Activated effector memory CD4-positive, alpha-beta T cell treated with anti-CD3 and anti-CD28 coated beads, Interleukin-2, amount 50 U/mL, for 16 hours (primary cell): Measurements from ENCODE around the gene LMTK2.

Experiments used
- DNase-seq: peaks from one replicate; pipeline ENCODE4 v3.0.0-alpha.2; 2020

The LMTK2 gene

DNA sequence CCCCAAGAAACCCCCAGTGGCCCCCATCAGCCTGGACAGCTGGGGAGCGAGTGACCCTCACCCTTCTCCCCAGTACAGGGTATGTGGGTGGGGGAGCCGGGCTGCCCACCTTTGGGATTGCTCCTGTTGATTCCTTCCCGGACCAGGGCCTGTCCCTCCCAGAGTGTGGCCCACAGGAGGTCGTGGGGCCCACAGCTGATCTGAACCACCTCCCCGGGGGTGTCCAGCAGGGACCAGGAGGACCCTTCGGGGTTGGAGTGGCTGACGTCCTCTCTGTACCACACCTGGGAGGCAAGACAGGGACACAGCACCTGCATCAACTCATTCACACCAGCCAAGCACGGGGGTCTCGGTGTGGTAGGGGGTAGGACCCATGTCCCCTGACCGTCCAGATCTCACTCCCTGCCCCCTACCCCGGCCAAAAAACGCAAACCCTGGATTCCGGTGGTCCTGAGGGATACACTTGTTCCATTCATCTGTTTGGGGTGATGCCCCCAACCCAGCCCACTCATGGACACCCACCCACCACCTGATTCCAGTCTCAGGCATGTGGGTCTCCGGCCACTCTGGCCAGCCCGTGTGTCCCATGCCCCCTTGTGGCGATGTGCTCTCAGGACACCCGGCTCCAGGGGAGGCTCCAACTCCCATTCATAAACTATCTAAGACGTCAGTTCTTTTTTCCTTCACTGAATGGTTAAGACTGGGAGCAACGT lies 134.5 kb downstream of the LMTK2 start:
- no peak for DNase-seq

DNA sequence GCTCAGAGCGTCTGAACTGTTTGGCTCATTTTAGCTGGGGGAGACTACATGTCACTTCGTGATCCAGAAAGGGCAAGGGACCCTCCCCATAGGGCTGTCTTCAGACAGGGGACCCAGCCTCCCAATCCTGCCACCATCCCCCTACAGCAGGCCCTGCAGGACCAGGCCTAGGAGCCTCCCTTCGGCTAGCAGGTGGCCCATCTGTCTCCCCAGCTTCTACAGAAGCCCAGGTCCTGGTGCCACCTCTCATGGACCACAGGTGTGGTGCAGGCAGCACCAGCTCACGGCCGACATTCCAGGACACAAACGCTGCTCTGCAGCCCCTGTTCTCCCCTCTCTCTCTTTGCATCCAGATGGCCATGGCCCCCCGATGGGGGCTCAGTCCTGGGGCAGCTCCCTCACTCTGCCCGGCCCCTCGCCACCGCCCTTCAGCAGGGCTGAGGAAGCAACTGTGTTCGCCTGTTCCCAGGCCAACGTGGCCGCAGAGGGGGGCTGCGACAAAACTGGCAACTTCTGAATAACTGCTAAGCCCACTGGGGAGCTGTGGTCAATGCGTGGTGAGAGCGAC lies 135.1 kb downstream of the LMTK2 start:
- DNase-seq, result no peak

DNA sequence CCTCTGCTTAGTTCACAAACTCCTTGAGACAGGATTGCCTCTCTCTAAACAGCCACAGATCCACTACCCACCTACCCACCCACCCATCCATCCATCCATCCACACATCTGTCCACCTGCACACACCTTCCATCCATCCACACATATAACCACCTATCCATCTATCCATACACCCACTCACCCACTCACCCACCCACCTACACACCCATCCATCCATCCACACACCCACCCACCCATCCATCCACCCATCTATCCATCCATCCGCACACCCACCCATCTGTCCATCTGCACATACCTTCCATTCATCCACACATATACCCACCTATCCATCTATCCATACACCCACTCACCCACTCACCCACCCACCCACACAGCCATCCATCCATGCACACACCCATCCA lies 135.7 kb downstream of the LMTK2 start:
- no peak for DNase-seq

DNA sequence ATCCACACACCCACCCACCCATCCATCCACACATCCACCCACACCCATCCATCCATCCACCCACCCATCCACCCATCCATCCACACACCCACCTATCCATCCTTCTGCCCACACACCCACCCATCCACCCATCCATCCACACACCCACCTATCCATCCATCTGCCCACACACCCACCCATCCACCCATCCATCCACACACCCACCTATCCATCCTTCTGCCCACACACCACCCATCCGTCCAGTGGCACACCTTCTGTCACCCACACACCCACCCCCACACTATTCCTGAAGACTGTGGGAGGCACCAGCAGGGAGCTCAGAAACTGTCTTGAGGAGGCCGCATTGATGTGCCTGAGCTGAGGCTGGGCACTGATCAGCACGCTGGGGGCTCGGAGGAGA lies 136.3 kb downstream of the LMTK2 start:
- DNase-seq, result no peak

DNA sequence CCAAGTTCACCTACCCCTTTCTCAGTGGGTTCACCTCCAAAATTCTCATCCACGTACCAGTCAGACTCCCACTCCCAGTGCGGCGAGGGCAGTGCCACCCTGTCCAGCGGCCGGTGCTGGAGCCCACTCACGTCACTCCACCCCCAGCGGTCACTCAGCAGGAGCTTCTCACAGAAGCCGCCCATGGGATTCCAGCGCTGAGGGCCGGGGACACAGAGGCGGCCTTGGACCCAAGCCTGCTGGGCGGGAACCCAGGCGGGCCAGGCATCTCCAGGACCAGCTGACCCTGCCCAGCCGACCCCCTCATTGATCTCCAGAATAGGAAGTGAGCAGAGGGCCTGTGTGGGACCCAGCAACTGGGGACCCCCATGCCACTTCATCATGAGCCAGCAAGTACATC lies 138.2 kb downstream of the LMTK2 start:
- DNase-seq, result no peak

DNA sequence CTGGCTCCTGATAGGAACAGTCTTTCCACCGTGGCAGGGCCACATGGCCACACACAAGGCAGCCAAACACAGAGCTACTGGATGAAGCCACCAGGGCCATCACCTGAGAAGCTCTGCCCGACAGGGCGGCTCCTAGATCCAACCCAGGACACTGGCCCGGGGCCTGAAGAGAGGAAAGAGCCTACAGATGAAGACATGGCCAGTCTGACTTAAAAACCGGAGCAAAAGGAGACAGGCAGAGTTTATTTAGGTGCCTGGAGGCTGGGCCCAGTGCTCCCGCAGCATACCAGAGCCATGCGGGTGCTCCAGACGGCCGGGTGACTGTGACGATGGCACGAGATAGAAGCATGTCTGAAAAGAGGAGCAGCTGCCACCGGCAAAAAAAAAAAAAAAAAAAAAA lies 141.5 kb downstream of the LMTK2 start:
- DNase-seq, result no peak

DNA sequence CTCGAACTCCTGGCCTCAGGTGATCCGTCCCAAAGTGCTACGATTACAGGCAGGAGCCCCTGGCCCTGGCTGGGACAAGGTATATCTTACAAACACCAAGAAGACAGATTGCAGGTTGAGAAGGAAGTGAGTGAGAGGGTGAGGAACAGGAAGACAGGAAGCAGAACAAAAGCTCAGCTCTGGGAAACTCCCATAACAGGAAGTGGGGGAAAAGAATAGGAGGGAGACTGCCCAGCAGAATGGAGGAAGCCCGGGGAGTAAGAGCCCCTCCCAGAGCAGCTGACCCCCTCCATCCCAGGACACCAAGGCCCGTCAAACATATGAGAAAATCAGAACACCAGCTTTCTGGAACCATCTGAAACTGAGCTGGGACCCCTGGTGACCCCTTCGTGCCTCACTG lies 142.4 kb downstream of the LMTK2 start:
- DNase-seq, result no peak

DNA sequence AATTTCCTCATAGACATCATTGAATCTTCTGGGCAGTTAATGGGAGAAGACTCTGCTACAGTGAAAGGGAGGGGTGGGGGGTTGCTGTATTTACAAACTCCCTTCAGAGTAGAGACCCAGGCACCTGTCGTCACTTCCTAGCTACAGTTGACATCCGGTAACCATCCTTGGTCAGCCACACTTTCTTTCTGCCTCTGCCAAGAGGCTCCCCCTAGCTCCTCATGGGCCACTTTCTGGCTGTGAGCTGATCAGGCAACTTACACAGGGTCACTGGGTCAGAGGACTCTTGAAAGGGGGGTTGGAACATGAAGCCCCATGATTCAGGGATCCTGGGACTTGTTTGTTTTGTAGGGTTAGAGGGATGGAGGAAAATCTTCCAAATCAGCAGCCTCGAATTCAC lies 144.1 kb downstream of the LMTK2 start:
- DNase-seq, result peak; percentile 79

DNA sequence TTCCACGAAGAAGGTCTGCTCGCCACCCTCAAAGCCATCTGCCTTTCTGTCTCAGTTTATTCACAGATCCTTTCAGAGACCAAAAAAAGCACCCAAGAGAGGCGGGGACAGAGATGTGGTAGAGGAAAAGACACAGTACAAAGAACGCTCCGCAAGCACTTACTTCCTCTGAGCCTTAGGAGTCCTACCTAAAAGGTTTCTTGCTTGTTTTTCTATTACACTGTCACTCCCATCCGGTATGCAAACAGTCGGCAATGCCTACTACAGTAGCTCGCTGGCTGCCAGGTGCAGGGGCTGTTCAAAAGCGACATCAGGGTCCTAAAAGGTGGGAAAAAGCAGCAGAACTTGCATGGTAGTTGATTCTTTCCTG lies 144.6 kb downstream of the LMTK2 start:
- no peak for DNase-seq

DNA sequence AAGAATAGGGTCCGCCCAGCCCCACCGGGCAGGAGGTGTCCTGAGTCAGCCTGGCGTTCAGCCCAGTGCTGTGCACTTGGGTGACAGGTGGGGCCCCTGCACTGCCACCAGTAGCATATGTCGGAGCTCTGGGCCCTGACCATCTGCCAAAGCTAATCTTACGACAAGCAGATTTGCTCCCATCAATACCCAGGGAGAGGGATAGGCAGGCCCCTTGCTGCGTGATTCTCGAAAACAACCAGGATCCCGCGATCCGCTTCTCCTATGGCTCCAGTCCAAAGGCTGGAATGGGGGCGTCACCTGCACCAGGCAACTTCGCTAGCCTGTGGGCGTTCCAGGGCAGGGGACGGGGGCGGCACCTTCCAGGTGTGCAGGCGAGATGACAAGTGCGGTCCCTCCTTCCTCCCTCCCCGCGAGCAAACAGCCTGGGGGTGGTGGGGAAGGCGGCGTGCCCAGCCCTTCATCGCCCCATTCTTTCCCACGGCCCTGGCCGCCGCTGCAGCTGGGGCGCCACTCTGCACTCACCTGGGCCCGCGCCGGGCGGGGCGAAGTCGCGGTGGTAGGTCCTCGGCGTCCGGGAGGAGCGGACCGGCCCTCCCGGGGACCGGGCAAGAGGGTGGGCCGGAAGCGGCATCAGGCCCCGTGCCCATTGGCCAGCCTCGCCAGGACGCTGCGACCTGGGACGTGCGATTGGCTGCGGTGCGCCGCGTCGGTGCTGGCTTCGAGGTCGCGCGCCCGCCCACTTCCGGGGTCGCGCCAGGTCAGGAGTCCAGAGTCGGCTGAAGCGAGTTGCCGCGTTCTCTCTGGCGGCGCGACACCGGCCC lies 145.2 kb downstream of the LMTK2 start, which contains the start of gene TECPR1:
Gene TECPR1, minus strand, starts transcription at position 632 of the 824 bp plus-strand sequence. CDS start 6,086 bp downstream, outside the sequence.
- DNase-seq, result peak; percentile 97

DNA sequence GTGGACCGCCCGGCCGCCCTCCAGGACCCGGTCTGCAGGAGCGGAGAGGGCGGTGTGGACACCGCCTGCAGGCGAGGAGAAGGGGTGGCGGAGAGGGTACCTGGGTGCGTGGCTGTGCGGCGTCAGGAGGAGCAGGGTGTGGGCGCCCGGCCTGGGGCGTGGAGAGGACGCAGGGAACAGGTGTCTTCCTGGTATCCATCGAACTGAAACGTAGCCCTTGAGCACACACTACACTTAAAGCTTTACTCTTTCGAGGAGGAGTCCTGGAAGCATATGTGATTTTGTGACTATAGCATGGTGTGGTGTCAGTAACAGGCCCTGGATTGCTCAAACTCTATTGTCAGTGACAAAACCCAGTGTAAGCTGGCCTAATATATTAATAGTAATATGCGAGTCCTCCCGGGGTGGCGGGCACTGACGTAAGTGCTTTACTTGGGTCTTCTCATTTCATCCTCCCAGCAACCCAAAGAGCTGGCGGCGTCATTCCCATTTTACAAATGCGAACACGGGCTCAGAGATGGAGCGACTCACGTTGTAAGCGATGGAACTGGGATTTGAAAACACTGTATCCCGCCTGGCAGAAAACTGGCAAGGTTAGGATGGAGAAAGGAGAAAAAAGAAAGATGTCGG lies 145.9 kb downstream of the LMTK2 start:
- DNase-seq, result no peak

DNA sequence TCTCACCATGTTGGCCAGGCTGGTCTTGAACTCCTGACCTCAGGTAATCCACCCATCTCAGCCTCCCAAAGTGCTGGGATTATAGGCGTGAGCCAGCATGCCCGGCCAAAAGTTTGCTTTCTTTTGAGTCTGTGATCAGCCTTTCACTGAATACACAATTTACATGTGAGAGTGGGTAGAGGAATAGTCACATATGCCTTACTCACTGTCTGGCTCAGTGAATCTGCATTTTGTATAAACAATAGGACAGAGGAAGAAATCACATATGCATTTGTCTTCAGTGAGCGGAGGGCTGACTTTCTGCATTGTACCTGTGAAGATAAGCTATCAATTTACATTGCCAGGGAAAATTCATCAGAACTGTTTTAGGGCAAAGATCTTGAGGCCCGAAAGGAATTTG lies 147.9 kb downstream of the LMTK2 start:
- no peak for DNase-seq

DNA sequence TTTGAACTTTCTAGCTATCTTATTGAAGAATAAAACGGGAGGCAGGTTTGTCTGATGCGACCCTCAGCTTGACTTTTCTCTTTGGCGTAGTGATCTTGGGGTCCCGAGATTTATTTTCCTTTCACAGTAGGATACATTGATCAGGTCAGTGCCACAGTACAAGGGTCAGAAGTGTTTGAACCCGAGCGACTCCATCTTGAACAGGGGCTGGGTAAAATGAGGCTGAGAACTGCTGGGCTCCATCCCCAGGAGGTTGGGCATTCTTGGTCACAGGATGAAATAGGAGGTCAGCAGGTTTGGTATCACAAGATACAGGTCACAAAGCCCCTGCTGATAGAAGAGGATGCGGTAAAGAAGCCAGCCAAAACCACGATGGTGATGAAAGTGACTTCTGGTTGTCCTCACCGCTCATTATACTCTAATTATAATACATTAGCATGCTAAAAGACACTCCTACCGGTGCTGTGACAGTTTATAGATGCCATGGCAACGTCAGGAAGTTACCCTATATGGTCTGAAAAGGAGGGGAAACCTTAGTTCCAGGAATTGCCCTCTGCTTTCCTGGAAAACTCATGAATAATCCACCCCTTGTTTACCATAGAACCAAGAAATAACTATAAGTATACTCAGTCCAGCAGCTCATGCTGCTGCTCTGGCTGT lies 148.4 kb downstream of the LMTK2 start:
- DNase-seq, result no peak

DNA sequence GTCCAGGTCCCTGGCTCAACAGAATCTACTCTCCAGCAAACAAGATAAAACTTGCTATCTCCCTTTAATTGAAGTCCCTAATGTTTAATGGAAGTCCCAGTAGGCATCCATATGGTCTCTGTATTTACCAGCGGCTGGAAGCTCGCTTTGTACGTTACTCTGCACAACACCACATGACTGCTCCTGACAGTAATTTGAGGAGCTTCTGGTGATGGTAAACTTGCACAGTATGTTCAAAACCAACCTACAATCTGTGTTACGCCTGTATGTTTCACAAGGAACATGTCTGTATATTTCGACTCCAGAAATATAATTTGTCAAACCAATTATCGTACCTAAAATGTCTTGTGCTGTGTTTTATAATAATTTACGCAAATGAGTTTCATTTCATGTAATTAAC lies 149.8 kb downstream of the LMTK2 start:
- no peak for DNase-seq

DNA sequence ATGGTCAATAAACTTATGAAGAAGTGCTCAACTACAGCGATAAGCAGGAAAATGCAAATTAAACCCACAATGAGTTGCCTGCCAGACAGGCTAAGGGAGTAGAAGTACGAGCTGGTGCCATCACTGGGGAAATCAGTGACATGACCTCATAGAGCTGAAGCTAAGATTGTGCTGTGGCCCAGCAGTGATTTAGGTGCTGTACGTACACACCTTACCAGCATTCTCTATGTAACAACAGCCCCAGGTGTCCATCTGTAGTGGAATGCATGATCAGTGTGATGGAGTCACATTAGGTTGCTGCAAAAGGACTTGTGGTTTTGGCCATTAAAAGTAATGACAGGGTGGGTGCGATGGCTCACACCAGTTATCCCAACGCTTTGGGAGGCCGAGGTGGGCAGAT lies 151.0 kb downstream of the LMTK2 start:
- no peak for DNase-seq
